ENCODE measurements around the gene TCF7L2.

The TCF7L2 gene

GRCh38 chr10:112948196-112948595 is 1.9 kb upstream of the TCF7L2 start:
- DNase-seq, result no peak

GRCh38 chr10:112949143-112949823 is 764 bp upstream of the TCF7L2 start:
- no peak for DNase-seq

GRCh38 chr10:112950714-112951358 is 789 bp downstream of the TCF7L2 start:
- no peak for DNase-seq

GRCh38 chr10:112951359-112952281 is 1.6 kb downstream of the TCF7L2 start:
- DNase-seq, result no peak

GRCh38 chr10:112952282-112953173 is 2.5 kb downstream of the TCF7L2 start:
- no peak for DNase-seq

- DNase-seq, result no peak
Measured at GRCh38 chr10:112953174-112954159, 3.4 kb downstream of the TCF7L2 start.

GRCh38 chr10:112954974-112955581 is 5.0 kb downstream of the TCF7L2 start:
- DNase-seq, result no peak

GRCh38 chr10:112955582-112956421 is 5.8 kb downstream of the TCF7L2 start:
- DNase-seq, result no peak

GRCh38 chr10:112956631-112957350 is 6.7 kb downstream of the TCF7L2 start:
- no peak for DNase-seq

GRCh38 chr10:112957640-112958092 is 7.6 kb downstream of the TCF7L2 start:
- no peak for DNase-seq

- no peak for DNase-seq
Measured at GRCh38 chr10:112958275-112958995, 8.4 kb downstream of the TCF7L2 start.

GRCh38 chr10:112959207-112959838 is 9.3 kb downstream of the TCF7L2 start:
- DNase-seq, result no peak

GRCh38 chr10:112960151-112960681 is 10.2 kb downstream of the TCF7L2 start:
- DNase-seq, result no peak

- no peak for DNase-seq
Measured at GRCh38 chr10:112961609-112962008, 11.6 kb downstream of the TCF7L2 start.

- DNase-seq, result no peak
Measured at GRCh38 chr10:112962343-112962742, 12.3 kb downstream of the TCF7L2 start.

- DNase-seq, result no peak
Measured at GRCh38 chr10:112963835-112964234, 13.8 kb downstream of the TCF7L2 start.

- DNase-seq, result no peak
Measured at GRCh38 chr10:112964482-112964881, 14.4 kb downstream of the TCF7L2 start.

Measured in NCI-H1694 treated with DMSO at 0.1 percent for 48 hours (cell line).